OCI-LY3 (cell line): ENCODE measurements around the gene OGFR.

Source experiments
- EZH2phosphoT487 ChIP-seq: fragments of 200-600 bp; shearing (Covaris generic); IDR thresholded peaks from 2 replicates; pipeline ENCODE4 v1.6.1; 2018; ENCODE audit warnings: antibody characterized with exemption, mixed run types, low read depth
- TF ChIP-seq, protein P1 (sequence below): fragments of 200-600, 300-600 bp; sonication (generic); IDR thresholded peaks from 2 replicates; pipeline ENCODE4 v1.5.1; 2014; ENCODE audit warnings: antibody characterized with exemption, low read length, low read depth

DNA sequence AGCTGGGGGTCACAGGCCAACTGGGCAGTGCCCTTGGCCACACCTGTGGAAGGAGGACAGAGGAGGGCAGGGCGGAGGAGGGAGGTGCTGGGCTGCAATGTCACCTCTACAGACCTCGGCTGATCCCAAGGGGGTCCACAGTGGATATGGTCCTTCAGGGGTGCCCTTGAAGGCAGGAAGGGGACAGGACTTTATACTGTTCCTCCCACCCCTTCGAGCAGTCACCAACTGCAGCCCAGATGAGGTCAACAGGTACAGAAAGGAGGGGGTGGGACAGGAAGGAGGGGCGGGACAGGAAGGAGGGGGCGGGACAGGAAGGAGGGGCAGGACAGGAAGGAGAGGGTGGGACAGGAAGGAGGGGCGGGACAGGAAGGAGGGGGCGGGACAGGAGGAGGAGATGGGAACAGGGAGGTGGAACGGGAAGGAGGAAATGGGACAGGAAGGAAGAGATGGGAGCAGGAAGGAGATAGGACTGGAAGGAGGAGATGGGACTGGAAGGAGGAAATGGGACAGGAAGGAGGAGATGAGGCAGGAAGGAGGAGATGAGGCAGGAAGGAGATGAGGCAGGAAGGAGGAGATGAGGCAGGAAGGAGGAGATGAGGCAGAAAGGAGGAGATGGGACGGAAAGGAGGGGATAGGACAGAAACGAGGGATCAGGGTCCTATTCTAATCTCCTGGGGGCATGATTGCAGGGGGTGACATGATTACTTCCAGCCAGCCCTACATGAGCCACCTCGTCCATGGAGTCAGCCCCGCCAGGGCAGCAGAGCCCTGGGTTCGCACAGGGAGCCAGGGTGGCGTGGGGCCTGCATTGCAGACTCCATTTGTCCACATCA, 27.7 kb upstream of the OGFR start:
- TF ChIP-seq, protein P1, sequence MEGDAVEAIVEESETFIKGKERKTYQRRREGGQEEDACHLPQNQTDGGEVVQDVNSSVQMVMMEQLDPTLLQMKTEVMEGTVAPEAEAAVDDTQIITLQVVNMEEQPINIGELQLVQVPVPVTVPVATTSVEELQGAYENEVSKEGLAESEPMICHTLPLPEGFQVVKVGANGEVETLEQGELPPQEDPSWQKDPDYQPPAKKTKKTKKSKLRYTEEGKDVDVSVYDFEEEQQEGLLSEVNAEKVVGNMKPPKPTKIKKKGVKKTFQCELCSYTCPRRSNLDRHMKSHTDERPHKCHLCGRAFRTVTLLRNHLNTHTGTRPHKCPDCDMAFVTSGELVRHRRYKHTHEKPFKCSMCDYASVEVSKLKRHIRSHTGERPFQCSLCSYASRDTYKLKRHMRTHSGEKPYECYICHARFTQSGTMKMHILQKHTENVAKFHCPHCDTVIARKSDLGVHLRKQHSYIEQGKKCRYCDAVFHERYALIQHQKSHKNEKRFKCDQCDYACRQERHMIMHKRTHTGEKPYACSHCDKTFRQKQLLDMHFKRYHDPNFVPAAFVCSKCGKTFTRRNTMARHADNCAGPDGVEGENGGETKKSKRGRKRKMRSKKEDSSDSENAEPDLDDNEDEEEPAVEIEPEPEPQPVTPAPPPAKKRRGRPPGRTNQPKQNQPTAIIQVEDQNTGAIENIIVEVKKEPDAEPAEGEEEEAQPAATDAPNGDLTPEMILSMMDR = no peak
- TF ChIP-seq EZH2phosphoT487 = no peak
